GM10248 (cell line): ENCODE results near the gene ADCY6.

Experiments
- CTCF ChIA-PET: fragments of 300-600 bp; sonication (Branson Sonifier 250); formaldehyde crosslinking; extraction: SDS; loops from one replicate; lab custom pipeline; 2021; ENCODE audit warnings: antibody characterized with exemption; lab: Yijun Ruan, JAX
- POLR2A ChIA-PET: fragments of 350-650 bp; sonication (Branson Sonifier 250); formaldehyde crosslinking; extraction: SDS; loops from one replicate; lab custom pipeline; 2020; ENCODE audit warnings: antibody characterized with exemption; lab: Yijun Ruan, JAX
- DNase-seq: peaks from one replicate; pipeline ENCODE4 v3.0.0; 2012; ENCODE audit errors: extremely low spot score
- CTCF ChIP-seq: IDR thresholded peaks from 2 replicates; pipeline ENCODE4 v1.5.1; 2012; ENCODE audit warnings: mild to moderate bottlenecking, low read depth; ENCODE audit errors: extremely low read depth, missing control alignments, control extremely low read depth

Gene ADCY6

GRCh38 chr12:48768736-48769135, 20.2 kb downstream of the ADCY6 start:
- no peak for TF ChIP-seq CTCF
- POLR2A ChIA-PET, result no interaction called here
- no peak for DNase-seq
- CTCF ChIA-PET, result interaction anchor here (1.0 to 6.3 kb wide), 5 partner anchors 10 to 46 kb away, joined by 3 to 35 read pairs (median 4); no protein-coding TSS in a partner anchor

- ChIA-PET CTCF (interaction anchor here (0.6 to 6.3 kb wide), 5 partner anchors 10 to 220 kb away, joined by 3 to 35 read pairs (median 3); no protein-coding TSS in a partner anchor), POLR2A (no interaction called here)
- DNase-seq, result no peak
- no peak for TF ChIP-seq CTCF
These were observed 20.7 kb downstream of the ADCY6 start for GRCh38 chr12:48768147-48768546.

GRCh38 chr12:48767521-48767920, 21.4 kb downstream of the ADCY6 start:
- ChIA-PET CTCF (interaction anchor here (0.6 to 6.3 kb wide), 5 partner anchors 9 to 221 kb away, joined by 3 to 35 read pairs (median 4); no protein-coding TSS in a partner anchor), POLR2A (no interaction called here)

GRCh38 chr12:48767047-48767446, 21.8 kb downstream of the ADCY6 start:
- ChIA-PET POLR2A (no interaction called here), CTCF (interaction anchor here (0.7 to 6.3 kb wide), 4 partner anchors 9 to 28 kb away, joined by 3 to 35 read pairs (median 6); no protein-coding TSS in a partner anchor)
- no peak for DNase-seq
- TF ChIP-seq CTCF, result no peak

More at GRCh38 chr12:48767521-48767920, 21.4 kb downstream of the ADCY6 start:
- TF ChIP-seq CTCF, result no peak
- no peak for DNase-seq

- ChIA-PET POLR2A (no interaction called here), CTCF (interaction anchor here (0.8 to 6.3 kb wide), 4 partner anchors 10 to 31 kb away, joined by 3 to 35 read pairs (median 4); no protein-coding TSS in a partner anchor)
- DNase-seq, result no peak
- no peak for TF ChIP-seq CTCF
These were observed 23.1 kb downstream of the ADCY6 start for GRCh38 chr12:48765753-48766162.

- no peak for DNase-seq
- ChIA-PET CTCF (interaction anchor here (1.0 to 6.3 kb wide), 3 partner anchors 9 to 32 kb away, joined by 4 to 35 read pairs (median 4); no protein-coding TSS in a partner anchor), POLR2A (no interaction called here)
- no peak for TF ChIP-seq CTCF
These were observed 24.4 kb downstream of the ADCY6 start for GRCh38 chr12:48764521-48764920.
